ENCODE data around the gene ADGRG7.
"Not testable (repeated sequence)": the region's sequence is repeated elsewhere in the genome, so short reads cannot be mapped to it uniquely, and the experiment has no call there.

ADGRG7 gene

GRCh38 chr3:100640633-100641032, 31.2 kb downstream of the ADGRG7 start:
- TF ChIP-seq Cebpa-rat (IDR thresholded peaks at IDR 0.05), result no peak
- no peak overlapping the region for H3K4me3 ChIP-seq
- H3K9ac ChIP-seq, result no peak overlapping the region
- H3K9me3 ChIP-seq, result no peaks in the 10 kb centered on the region
- peaks cover 6% of the 10 kb centered on the region for H3K4me1 ChIP-seq
- H3K27me3 ChIP-seq, result no peaks in the 10 kb centered on the region
- H3K36me3 ChIP-seq, result no peaks in the 10 kb centered on the region
- H3K4me2 ChIP-seq, result no peak overlapping the region
- no peak overlapping the region for H3K27ac ChIP-seq
- no peaks in the 10 kb centered on the region for H4K20me1 ChIP-seq

GRCh38 chr3:100641471-100642032, 32.2 kb downstream of the ADGRG7 start:
- TF ChIP-seq Cebpa-rat (IDR thresholded peaks at IDR 0.05), result no peak
- peak overlapping the region; percentile 13; the same call in 1 of the 2 replicates for H3K4me2 ChIP-seq

GRCh38 chr3:100645913-100646312, 36.5 kb downstream of the ADGRG7 start:
- Histone ChIP-seq H3K4me2 (no peak overlapping the region), H4K20me1 (no peaks in the 10 kb centered on the region), H3K9ac (no peak overlapping the region), H3K27me3 (no peaks in the 10 kb centered on the region), H3K4me3 (no peak overlapping the region), H3K36me3 (no peaks in the 10 kb centered on the region), H3K27ac (no peak overlapping the region), H3K4me1 (peaks cover 6% of the 10 kb centered on the region), H3K9me3 (no peaks in the 10 kb centered on the region)
- no peak for TF ChIP-seq Cebpa-rat (IDR thresholded peaks at IDR 0.05)

More at GRCh38 chr3:100641471-100642032, 32.2 kb downstream of the ADGRG7 start:
- Histone ChIP-seq H3K4me3 (no peak overlapping the region), H3K9me3 (no peaks in the 10 kb centered on the region), H3K9ac (no peak overlapping the region), H3K27ac (no peak overlapping the region), H3K36me3 (no peaks in the 10 kb centered on the region), H3K27me3 (no peaks in the 10 kb centered on the region), H4K20me1 (no peaks in the 10 kb centered on the region), H3K4me1 (peaks cover 6% of the 10 kb centered on the region)

DNA sequence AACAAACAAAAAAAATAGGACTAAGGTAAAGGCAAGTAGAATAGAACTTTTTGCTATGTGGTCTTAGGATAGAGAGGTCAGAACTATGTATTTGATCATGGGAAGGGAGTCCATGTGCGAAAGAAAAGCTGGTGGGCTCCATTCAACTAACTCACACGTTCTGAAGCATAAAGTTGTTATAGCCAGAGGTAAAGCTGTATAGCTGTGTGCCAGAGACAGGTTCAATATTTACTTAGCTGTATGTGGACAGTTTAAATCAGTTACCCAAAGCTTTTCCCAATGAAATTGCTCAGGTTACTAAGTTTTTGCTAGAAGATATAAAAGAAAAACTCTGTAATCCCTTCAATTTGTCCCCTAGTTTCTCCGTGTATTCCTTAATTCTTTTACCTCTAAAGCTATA, 37.8 kb downstream of the ADGRG7 start:
- Histone ChIP-seq H3K4me2 (no peak overlapping the region), H3K9ac (no peak overlapping the region), H3K9me3 (no peaks in the 10 kb centered on the region), H3K27me3 (no peaks in the 10 kb centered on the region), H3K4me3 (no peak overlapping the region), H4K20me1 (no peaks in the 10 kb centered on the region), H3K27ac (no peak overlapping the region), H3K4me1 (no peaks in the 10 kb centered on the region), H3K36me3 (no peaks in the 10 kb centered on the region)
- TF ChIP-seq Cebpa-rat (IDR thresholded peaks at IDR 0.05), result no peak

GRCh38 chr3:100647657-100648056, 38.3 kb downstream of the ADGRG7 start:
- no peak overlapping the region for H3K4me3 ChIP-seq
- H3K4me2 ChIP-seq, result no peak overlapping the region
- no peaks in the 10 kb centered on the region for H3K4me1 ChIP-seq
- no peak overlapping the region for H3K9ac ChIP-seq
- H3K27ac ChIP-seq, result no peak overlapping the region
- H3K27me3 ChIP-seq, result no peaks in the 10 kb centered on the region
- no peaks in the 10 kb centered on the region for H4K20me1 ChIP-seq
- no peak for TF ChIP-seq Cebpa-rat (IDR thresholded peaks at IDR 0.05)
- no peaks in the 10 kb centered on the region for H3K36me3 ChIP-seq
- no peaks in the 10 kb centered on the region for H3K9me3 ChIP-seq

DNA sequence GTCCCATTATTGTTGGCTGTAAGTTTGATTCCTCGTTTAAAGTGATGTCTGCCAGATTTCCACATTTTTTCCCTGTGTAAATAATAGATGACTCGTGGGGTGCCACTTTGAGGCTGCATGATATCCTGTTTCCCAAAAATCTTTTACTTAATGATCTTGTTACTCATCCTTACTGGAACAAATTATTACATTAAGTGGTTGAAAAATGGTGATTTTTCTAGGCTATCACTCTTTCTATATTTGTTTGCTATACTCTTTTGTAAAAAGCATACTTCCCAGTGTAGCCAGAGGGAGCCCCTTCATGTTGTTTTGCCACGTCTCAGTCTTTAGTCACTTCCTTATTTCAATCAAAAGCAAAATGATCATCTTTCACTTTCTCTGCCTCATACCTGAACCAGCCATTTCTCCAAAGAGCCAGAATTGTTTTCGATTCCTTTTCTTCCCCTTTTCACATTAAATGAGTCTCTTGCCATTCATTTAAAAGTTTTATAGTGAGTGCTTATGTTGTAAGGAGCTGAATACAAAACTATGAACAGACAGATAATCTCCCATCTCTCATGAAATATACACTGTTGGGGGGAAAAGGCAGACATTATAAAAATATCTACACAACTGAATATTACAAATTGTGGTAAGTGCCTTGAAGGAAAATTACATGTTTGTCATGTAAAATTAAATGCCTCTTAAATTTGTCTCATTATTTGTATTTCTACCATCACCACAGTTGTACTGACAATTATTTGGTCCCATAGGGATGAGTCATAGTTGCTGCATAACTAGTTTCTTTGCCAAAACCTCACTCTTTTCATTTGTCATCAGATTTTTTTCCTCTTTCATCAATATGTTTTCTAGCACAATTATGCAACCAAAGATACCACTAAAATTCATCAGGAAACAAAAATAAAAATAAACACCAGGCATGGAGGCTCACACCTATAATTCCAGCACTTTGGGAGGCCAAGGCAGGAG, 41.5 kb downstream of the ADGRG7 start:
- Histone ChIP-seq H3K36me3 (no peaks in the 10 kb centered on the region), H3K27ac (no peak overlapping the region), H4K20me1 (no peaks in the 10 kb centered on the region), H3K4me1 (no peaks in the 10 kb centered on the region), H3K9me3 (no peaks in the 10 kb centered on the region), H3K4me2 (no peak overlapping the region), H3K27me3 (no peaks in the 10 kb centered on the region), H3K4me3 (no peak overlapping the region), H3K9ac (no peak overlapping the region)
- no peak for TF ChIP-seq Cebpa-rat (IDR thresholded peaks at IDR 0.05)

DNA sequence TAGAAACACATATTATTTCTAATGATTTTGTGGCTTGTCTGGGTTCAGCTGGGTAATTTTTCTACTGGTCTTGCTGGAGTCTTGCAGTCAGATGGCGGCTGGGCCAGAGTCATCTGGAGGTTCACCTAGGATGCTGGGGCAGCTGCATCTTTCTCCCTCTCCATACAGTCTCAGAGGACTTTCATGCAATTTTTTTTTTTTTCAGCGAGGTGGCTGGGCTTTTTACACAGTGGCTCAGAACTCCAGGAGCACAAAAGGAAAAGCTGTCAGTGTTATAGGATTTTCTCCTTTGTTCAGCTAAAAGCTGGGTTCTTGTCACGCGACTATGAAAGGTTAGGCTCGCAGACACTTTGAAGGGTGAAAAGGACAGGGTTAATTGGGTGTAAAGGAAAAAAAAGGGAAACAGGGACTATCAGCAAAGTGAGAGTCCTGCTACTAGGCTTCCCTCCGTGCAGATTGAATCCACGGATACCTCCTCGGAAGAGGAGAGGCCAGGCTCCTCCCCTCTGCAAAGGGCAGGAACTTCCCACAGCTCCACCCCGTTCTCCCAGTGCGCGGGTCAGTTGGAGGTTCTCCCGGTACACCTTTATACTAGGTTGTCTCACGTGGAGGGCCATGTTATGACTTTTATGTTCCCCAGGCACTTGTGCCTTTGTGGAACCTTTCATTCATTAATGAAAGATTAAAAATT, 44.3 kb downstream of the ADGRG7 start:
- H3K36me3 ChIP-seq, result no peaks in the 10 kb centered on the region
- no peaks in the 10 kb centered on the region for H3K9me3 ChIP-seq
- TF ChIP-seq Cebpa-rat (IDR thresholded peaks at IDR 0.05), result no peak
- H4K20me1 ChIP-seq, result no peaks in the 10 kb centered on the region
- no peak overlapping the region for H3K27ac ChIP-seq
- H3K4me1 ChIP-seq, result no peaks in the 10 kb centered on the region
- no peak overlapping the region for H3K4me2 ChIP-seq
- H3K27me3 ChIP-seq, result no peaks in the 10 kb centered on the region
- H3K9ac ChIP-seq, result no peak overlapping the region
- no peak overlapping the region for H3K4me3 ChIP-seq

DNA sequence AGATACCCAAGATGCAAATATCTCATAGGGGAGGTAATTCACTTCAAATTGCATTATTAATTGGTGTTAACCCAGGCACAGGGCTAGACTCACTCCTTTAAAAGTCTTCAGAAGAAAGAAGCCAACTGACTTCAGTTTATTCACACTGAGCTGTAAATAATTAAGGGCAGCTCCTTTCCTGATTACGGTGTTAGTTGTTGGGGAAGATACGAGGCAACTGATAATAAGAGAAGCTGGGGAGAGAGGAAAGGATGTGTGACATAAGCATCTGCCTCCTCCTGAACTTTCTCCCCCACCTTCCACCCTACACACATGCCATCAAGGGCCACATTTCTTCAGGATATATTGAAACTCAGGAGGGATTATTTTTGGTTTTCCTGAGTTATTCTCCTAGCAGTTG, 47.5 kb downstream of the ADGRG7 start:
- Histone ChIP-seq H3K27ac (no peak overlapping the region), H3K4me1 (no peaks in the 10 kb centered on the region)

GRCh38 chr3:100661294-100661693, 51.9 kb downstream of the ADGRG7 start:
- not testable (repeated sequence) for H3K4me2 ChIP-seq, H3K27ac ChIP-seq, H3K4me1 ChIP-seq, H3K9ac ChIP-seq, H4K20me1 ChIP-seq, H3K4me3 ChIP-seq, H3K9me3 ChIP-seq, H3K27me3 ChIP-seq, H3K36me3 ChIP-seq

More for the DNA sequence above, 47.5 kb downstream of the ADGRG7 start:
- Histone ChIP-seq H3K27me3 (no peaks in the 10 kb centered on the region), H3K4me3 (no peak overlapping the region), H3K36me3 (no peaks in the 10 kb centered on the region), H3K9ac (no peak overlapping the region), H4K20me1 (no peaks in the 10 kb centered on the region), H3K9me3 (no peaks in the 10 kb centered on the region), H3K4me2 (no peak overlapping the region)
- TF ChIP-seq Cebpa-rat (IDR thresholded peaks at IDR 0.05), result no peak

All from BLaER1 (cell line).